Astrocyte of the spinal cord (primary cell): Measurements from ENCODE around the gene DSTYK.

Experiments used
- DNase-seq: peaks from one replicate; pipeline ENCODE4 v3.0.0; 2011; ENCODE audit warnings: low read depth, low spot score
- H3K4me3 ChIP-seq: 2 replicates; pipeline ENCODE4 v1.5.1; 2011; ENCODE audit warnings: low read depth, mild to moderate bottlenecking, low read length, moderate library complexity
- in situ Hi-C: cut with HindIII; loops from 2 replicates; pipeline ENCODE4 v1.10.0; 2017; ENCODE audit warnings: low sequenced_read_pairs
- TF ChIP-seq, protein P1 (sequence below): IDR thresholded peaks from 2 replicates; pipeline ENCODE4 v1.5.1; 2012; ENCODE audit warnings: low read depth, mild to moderate bottlenecking, low read length, inconsistent platforms

The DSTYK gene

GRCh38 chr1:205108464-205108863, 103.0 kb downstream of the DSTYK start:
- no peak overlapping the region for H3K4me3 ChIP-seq
- in situ Hi-C loops = no loop called here
- DNase-seq = no peak
- TF ChIP-seq, protein P1, sequence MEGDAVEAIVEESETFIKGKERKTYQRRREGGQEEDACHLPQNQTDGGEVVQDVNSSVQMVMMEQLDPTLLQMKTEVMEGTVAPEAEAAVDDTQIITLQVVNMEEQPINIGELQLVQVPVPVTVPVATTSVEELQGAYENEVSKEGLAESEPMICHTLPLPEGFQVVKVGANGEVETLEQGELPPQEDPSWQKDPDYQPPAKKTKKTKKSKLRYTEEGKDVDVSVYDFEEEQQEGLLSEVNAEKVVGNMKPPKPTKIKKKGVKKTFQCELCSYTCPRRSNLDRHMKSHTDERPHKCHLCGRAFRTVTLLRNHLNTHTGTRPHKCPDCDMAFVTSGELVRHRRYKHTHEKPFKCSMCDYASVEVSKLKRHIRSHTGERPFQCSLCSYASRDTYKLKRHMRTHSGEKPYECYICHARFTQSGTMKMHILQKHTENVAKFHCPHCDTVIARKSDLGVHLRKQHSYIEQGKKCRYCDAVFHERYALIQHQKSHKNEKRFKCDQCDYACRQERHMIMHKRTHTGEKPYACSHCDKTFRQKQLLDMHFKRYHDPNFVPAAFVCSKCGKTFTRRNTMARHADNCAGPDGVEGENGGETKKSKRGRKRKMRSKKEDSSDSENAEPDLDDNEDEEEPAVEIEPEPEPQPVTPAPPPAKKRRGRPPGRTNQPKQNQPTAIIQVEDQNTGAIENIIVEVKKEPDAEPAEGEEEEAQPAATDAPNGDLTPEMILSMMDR = no peak

- H3K4me3 ChIP-seq = no peak overlapping the region
- no peak for DNase-seq
- in situ Hi-C loops = no loop called here
- TF ChIP-seq, protein P1 = no peak
Measured at GRCh38 chr1:205107327-205107726, 104.2 kb downstream of the DSTYK start.

- TF ChIP-seq, protein P1 = no peak
- H3K4me3 ChIP-seq = no peak overlapping the region
- in situ Hi-C loops = no loop called here
- no peak for DNase-seq
Measured at GRCh38 chr1:205102404-205102803, 109.1 kb downstream of the DSTYK start.

DNA sequence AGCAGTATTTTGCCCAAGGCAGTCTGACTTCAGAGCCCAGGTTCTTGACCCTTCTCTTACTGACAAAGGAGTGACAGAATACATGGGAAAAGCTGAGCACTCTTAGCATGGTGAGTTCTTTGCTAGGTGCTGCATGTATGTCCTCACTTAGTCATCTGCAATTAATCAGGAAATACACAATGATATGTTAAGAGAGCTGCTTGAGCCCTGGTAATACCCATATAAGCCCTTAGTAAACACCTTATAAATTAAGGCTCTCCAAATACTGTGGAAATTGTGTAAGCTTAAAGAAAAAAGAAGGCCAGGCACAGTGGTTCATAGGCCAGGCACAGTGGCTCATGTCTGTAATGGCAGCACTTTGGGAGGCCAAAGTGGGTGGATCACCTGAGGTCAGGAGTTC, 113.3 kb downstream of the DSTYK start:
- H3K4me3 ChIP-seq = no peak overlapping the region
- DNase-seq = no peak
- TF ChIP-seq, protein P1 = no peak
- in situ Hi-C loops = no loop called here

DNA sequence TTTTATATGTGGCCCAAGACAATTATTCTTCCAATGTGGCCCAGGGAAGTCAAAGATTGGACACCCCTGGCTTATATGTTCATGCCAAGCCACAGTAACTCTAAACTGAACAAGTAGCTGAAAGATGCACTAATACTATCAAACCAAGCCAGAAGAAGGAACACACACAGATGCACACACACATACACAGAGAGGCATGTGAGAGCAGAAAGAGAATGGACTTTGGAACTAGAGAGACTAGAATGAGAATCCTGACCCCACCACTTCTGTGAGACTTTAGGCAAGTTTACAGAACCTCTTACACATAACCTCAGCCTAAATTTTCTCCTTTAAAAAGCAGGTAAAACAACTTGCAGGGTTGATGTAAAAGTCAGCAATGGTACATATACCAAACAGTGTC, 116.1 kb downstream of the DSTYK start:
- in situ Hi-C loops = no loop called here
- TF ChIP-seq, protein P1 = no peak
- DNase-seq = no peak
- no peak overlapping the region for H3K4me3 ChIP-seq
